ENCODE measurements around the gene KLHL7.

The KLHL7 gene

DNA sequence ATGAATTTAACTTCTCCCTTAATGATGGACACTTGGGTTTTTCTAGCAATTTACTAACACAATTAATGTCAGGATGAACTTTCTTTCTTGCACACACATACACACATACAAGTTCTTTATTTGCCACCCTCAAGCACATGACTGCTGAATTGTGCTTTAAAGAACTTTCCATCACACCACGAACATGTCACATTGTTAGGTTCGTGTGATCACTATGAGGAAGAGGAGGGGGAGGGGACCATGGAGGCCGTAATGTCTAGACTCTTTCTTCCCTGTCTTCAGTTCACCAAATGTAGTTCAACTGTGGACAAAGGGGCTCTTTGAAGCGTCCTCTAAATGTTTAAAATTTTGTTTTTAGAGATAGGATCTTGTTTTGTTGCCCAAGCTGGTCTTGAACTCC is 107.3 kb downstream of the KLHL7 start:
- Histone ChIP-seq H3K36me3 (ENCODE audit: control insufficient read depth, insufficient read depth, low read length) (no peaks in the 10 kb centered on the region), H3K4me3 (ENCODE audit: low read depth, low read length) (no peak overlapping the region), H3K4me2 (ENCODE audit: low read length) (no peak overlapping the region), H2AFZ (no peak overlapping the region), H3K27me3 (ENCODE audit: control insufficient read depth, insufficient read depth, low read length) (no peaks in the 10 kb centered on the region), H3K4me1 (no peaks in the 10 kb centered on the region), H3K9ac (no peak overlapping the region), H3K9me3 (ENCODE audit: control insufficient read depth, low read length) (no peaks in the 10 kb centered on the region), H3K27ac (no peak overlapping the region), H3K79me2 (no peaks in the 10 kb centered on the region)
- TF ChIP-seq, protein P1, sequence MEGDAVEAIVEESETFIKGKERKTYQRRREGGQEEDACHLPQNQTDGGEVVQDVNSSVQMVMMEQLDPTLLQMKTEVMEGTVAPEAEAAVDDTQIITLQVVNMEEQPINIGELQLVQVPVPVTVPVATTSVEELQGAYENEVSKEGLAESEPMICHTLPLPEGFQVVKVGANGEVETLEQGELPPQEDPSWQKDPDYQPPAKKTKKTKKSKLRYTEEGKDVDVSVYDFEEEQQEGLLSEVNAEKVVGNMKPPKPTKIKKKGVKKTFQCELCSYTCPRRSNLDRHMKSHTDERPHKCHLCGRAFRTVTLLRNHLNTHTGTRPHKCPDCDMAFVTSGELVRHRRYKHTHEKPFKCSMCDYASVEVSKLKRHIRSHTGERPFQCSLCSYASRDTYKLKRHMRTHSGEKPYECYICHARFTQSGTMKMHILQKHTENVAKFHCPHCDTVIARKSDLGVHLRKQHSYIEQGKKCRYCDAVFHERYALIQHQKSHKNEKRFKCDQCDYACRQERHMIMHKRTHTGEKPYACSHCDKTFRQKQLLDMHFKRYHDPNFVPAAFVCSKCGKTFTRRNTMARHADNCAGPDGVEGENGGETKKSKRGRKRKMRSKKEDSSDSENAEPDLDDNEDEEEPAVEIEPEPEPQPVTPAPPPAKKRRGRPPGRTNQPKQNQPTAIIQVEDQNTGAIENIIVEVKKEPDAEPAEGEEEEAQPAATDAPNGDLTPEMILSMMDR (IDR thresholded peaks at IDR 0.05) = no peak

- Histone ChIP-seq H2AFZ (no peak overlapping the region), H3K9ac (no peak overlapping the region), H3K36me3 (ENCODE audit: control insufficient read depth, insufficient read depth, low read length) (no peaks in the 10 kb centered on the region), H3K79me2 (no peaks in the 10 kb centered on the region), H3K4me2 (ENCODE audit: low read length) (no peak overlapping the region), H3K27me3 (ENCODE audit: control insufficient read depth, insufficient read depth, low read length) (no peaks in the 10 kb centered on the region), H3K27ac (no peak overlapping the region), H3K9me3 (ENCODE audit: control insufficient read depth, low read length) (no peaks in the 10 kb centered on the region), H3K4me3 (ENCODE audit: low read depth, low read length) (no peak overlapping the region), H3K4me1 (no peaks in the 10 kb centered on the region)
- TF ChIP-seq, protein P1 (IDR thresholded peaks at IDR 0.05) = no peak
Measured at GRCh38 chr7:23213755-23214154, 108.2 kb downstream of the KLHL7 start.

DNA sequence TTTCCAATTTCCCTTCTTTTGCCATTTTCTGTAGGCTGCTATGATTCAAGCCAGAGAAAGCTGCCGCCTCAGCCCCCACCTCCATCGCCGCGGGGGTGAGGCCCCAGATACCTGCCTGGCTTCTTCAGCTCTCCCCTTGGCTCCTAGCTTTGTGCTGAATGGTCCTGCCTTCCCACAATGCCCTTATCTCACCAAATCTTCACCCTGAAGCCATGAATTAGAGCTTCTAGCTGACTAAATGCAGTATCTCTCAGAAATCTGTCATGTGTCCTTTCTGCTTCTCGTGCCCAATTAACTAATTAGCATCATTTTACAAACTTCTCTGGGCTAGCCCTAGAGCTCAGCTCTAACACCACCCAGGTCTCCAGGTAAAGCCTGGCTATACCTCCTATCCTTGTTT is 108.8 kb downstream of the KLHL7 start:
- H3K27ac ChIP-seq = no peak overlapping the region
- H3K4me3 ChIP-seq (ENCODE audit: low read depth, low read length) = no peak overlapping the region

GRCh38 chr7:23214938-23215337 is 109.4 kb downstream of the KLHL7 start:
- Histone ChIP-seq H3K27me3 (ENCODE audit: control insufficient read depth, insufficient read depth, low read length) (no peaks in the 10 kb centered on the region), H3K4me2 (ENCODE audit: low read length) (no peak overlapping the region), H3K4me3 (ENCODE audit: low read depth, low read length) (no peak overlapping the region), H2AFZ (no peak overlapping the region), H3K9me3 (ENCODE audit: control insufficient read depth, low read length) (no peaks in the 10 kb centered on the region), H3K27ac (no peak overlapping the region), H3K79me2 (no peaks in the 10 kb centered on the region), H3K36me3 (ENCODE audit: control insufficient read depth, insufficient read depth, low read length) (no peaks in the 10 kb centered on the region), H3K4me1 (no peaks in the 10 kb centered on the region), H3K9ac (no peak overlapping the region)
- TF ChIP-seq, protein P1 (IDR thresholded peaks at IDR 0.05) = no peak

More for the DNA sequence above, 108.8 kb downstream of the KLHL7 start:
- H3K4me2 ChIP-seq (ENCODE audit: low read length) = no peak overlapping the region
- no peaks in the 10 kb centered on the region for H3K79me2 ChIP-seq
- no peaks in the 10 kb centered on the region for H3K9me3 ChIP-seq (ENCODE audit: control insufficient read depth, low read length)
- no peak overlapping the region for H2AFZ ChIP-seq
- no peaks in the 10 kb centered on the region for H3K36me3 ChIP-seq (ENCODE audit: control insufficient read depth, insufficient read depth, low read length)
- no peaks in the 10 kb centered on the region for H3K27me3 ChIP-seq (ENCODE audit: control insufficient read depth, insufficient read depth, low read length)
- H3K9ac ChIP-seq = no peak overlapping the region
- H3K4me1 ChIP-seq = no peaks in the 10 kb centered on the region
- TF ChIP-seq, protein P1 (IDR thresholded peaks at IDR 0.05) = no peak

GRCh38 chr7:23216021-23216420 is 110.4 kb downstream of the KLHL7 start:
- no peaks in the 10 kb centered on the region for H3K9me3 ChIP-seq (ENCODE audit: control insufficient read depth, low read length)
- H3K4me3 ChIP-seq (ENCODE audit: low read depth, low read length) = no peak overlapping the region
- H3K27ac ChIP-seq = no peak overlapping the region
- no peak overlapping the region for H3K9ac ChIP-seq
- TF ChIP-seq, protein P1 (IDR thresholded peaks at IDR 0.05) = no peak
- H3K27me3 ChIP-seq (ENCODE audit: control insufficient read depth, insufficient read depth, low read length) = no peaks in the 10 kb centered on the region
- H2AFZ ChIP-seq = no peak overlapping the region
- H3K79me2 ChIP-seq = no peaks in the 10 kb centered on the region
- H3K36me3 ChIP-seq (ENCODE audit: control insufficient read depth, insufficient read depth, low read length) = no peaks in the 10 kb centered on the region
- H3K4me2 ChIP-seq (ENCODE audit: low read length) = no peak overlapping the region
- no peaks in the 10 kb centered on the region for H3K4me1 ChIP-seq
